IPS-18c (cell line): ENCODE results near the gene MAP3K5.

ENCODE experiments used
- H3K4me3 ChIP-seq: 2 replicates; pipeline ENCODE4 v1.7.0; 2013; ENCODE audit warnings: low read depth, mild to moderate bottlenecking, low read length, moderate library complexity; ENCODE audit not compliant: insufficient read depth
- H3K9me3 ChIP-seq: one replicate; pipeline ENCODE4 v1.6.1; 2013; ENCODE audit warnings: mild to moderate bottlenecking, low read length, moderate library complexity; ENCODE audit not compliant: control insufficient read depth, insufficient read depth

The MAP3K5 gene

GRCh38 chr6:136541395-136541794, 250.9 kb downstream of the MAP3K5 start:
- Histone ChIP-seq H3K4me3 (no peak overlapping the region), H3K9me3 (no peaks in the 10 kb centered on the region)

- H3K9me3 ChIP-seq, result no peaks in the 10 kb centered on the region
- H3K4me3 ChIP-seq, result no peak overlapping the region
These were observed 252.2 kb downstream of the MAP3K5 start for GRCh38 chr6:136539967-136540652.

- Histone ChIP-seq H3K4me3 (no peak overlapping the region), H3K9me3 (no peaks in the 10 kb centered on the region)
These were observed 253.4 kb downstream of the MAP3K5 start for GRCh38 chr6:136538836-136539235.

- Histone ChIP-seq H3K9me3 (no peaks in the 10 kb centered on the region), H3K4me3 (no peak overlapping the region)
These were observed 256.2 kb downstream of the MAP3K5 start for GRCh38 chr6:136535880-136536650.

- Histone ChIP-seq H3K9me3 (no peaks in the 10 kb centered on the region), H3K4me3 (no peak overlapping the region)
These were observed 257.1 kb downstream of the MAP3K5 start for GRCh38 chr6:136535017-136535765.

- H3K9me3 ChIP-seq, result no peaks in the 10 kb centered on the region
- H3K4me3 ChIP-seq, result no peak overlapping the region
These were observed 258.0 kb downstream of the MAP3K5 start for GRCh38 chr6:136534268-136534667.

GRCh38 chr6:136533487-136533886, 258.8 kb downstream of the MAP3K5 start:
- H3K4me3 ChIP-seq, result no peak overlapping the region
- no peaks in the 10 kb centered on the region for H3K9me3 ChIP-seq

GRCh38 chr6:136532030-136532429, 260.2 kb downstream of the MAP3K5 start:
- H3K9me3 ChIP-seq, result no peaks in the 10 kb centered on the region
- no peak overlapping the region for H3K4me3 ChIP-seq

GRCh38 chr6:136529710-136530109, 262.6 kb downstream of the MAP3K5 start:
- Histone ChIP-seq H3K9me3 (no peaks in the 10 kb centered on the region), H3K4me3 (no peak overlapping the region)

GRCh38 chr6:136528477-136528876, 263.8 kb downstream of the MAP3K5 start:
- Histone ChIP-seq H3K9me3 (no peaks in the 10 kb centered on the region), H3K4me3 (no peak overlapping the region)

GRCh38 chr6:136527831-136528230, 264.4 kb downstream of the MAP3K5 start:
- H3K4me3 ChIP-seq, result no peak overlapping the region
- H3K9me3 ChIP-seq, result no peaks in the 10 kb centered on the region

- H3K9me3 ChIP-seq, result no peaks in the 10 kb centered on the region
- no peak overlapping the region for H3K4me3 ChIP-seq
These were observed 265.3 kb downstream of the MAP3K5 start for GRCh38 chr6:136526937-136527336.

- Histone ChIP-seq H3K4me3 (no peak overlapping the region), H3K9me3 (no peaks in the 10 kb centered on the region)
These were observed 265.9 kb downstream of the MAP3K5 start for GRCh38 chr6:136526196-136526930.

- no peak overlapping the region for H3K4me3 ChIP-seq
These were observed 266.6 kb downstream of the MAP3K5 start for GRCh38 chr6:136525586-136526195.

GRCh38 chr6:136524936-136525413, 267.3 kb downstream of the MAP3K5 start:
- H3K9me3 ChIP-seq, result no peaks in the 10 kb centered on the region
- no peak overlapping the region for H3K4me3 ChIP-seq

More at GRCh38 chr6:136525586-136526195, 266.6 kb downstream of the MAP3K5 start:
- H3K9me3 ChIP-seq, result no peaks in the 10 kb centered on the region

- no peak overlapping the region for H3K4me3 ChIP-seq
These were observed 267.8 kb downstream of the MAP3K5 start for GRCh38 chr6:136524339-136524935.

More at GRCh38 chr6:136524339-136524935, 267.8 kb downstream of the MAP3K5 start:
- no peaks in the 10 kb centered on the region for H3K9me3 ChIP-seq
